ENCODE data around the gene VMAC.

The VMAC gene

DNA sequence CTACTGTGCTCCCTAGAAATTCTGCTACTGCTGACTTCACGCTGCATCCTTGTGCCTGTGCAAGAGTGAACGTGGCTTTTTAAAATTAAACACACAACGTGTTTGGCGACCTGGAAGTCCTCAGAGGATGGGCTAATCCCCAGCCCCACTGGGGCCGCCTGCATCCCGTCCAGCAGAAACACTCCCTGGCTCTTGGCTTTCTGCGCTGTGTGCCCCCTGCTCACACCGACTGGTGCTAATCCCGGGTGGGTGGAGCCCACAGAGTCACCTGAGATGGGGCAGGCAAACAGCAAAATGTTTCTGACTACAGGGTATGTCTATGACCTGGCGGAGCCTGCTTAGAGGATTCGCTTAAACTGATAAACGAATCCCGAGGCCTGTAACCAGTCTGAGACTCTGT lies 24.5 kb downstream of the VMAC start:
- no peak for DNase-seq (ENCODE audit: low read depth in 2 of 2)

DNA sequence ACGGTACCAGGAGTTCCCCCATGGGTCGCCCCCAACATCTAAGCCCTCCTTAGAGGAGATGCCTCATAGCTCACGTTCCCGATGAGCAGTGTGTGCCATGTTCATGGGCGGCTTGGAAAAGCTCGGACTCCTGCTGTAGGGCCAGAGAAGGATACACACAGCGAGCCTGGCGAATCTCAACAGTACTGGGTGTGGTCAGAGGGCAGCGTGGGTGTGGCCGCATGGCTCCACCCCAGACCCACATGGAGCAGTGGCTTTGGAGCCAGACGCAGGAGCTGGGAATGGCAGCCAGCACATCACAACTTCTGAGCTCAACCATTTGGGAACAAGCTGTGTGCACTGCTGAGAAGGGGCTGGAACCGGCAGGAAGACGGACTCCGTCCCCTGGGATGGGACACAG lies 25.0 kb downstream of the VMAC start:
- no peak for DNase-seq (ENCODE audit: low read depth in 2 of 2)

DNA sequence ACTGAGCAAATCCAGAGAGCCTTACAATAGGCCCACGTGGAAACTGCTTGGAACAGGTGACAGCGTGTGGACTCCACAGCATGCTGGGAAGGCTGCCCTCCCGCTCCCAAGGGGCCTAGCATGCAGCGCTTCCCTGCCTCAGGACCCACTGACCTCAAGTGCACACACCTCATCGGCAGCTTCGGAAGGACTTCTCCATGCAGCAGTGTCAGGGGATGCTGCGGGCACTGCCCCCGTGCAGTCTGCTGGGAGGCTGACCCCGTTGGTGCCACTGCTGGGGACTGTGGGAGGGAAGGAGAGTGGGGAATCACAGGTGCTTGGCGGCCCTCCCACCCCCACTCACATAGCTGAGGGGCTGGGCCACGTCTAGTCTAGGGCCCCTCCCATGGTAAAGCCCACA lies 26.6 kb downstream of the VMAC start:
- no peak for DNase-seq (ENCODE audit: low read depth in 2 of 2)

DNA sequence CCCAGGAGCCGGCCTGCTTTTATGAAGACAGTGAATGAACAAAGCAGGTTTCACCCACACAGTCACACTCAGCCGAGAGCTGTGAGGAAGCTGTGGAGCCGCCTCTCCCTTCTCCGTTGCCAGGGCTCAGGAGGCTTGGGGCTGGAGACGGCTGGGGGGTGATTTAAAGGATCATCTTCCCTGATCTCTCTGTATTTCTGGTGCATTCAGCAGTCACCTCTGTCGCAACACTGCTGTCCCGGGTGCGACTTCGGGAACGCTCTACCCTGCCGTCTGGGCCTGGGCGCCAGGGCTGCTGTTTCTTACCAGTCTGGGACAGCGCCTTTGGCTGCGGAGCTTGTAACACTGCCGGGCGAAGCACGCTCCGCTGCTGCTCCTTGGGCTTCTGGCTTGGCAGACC lies 27.5 kb downstream of the VMAC start:
- DNase-seq (ENCODE audit: low read depth in 2 of 2): no peak

DNA sequence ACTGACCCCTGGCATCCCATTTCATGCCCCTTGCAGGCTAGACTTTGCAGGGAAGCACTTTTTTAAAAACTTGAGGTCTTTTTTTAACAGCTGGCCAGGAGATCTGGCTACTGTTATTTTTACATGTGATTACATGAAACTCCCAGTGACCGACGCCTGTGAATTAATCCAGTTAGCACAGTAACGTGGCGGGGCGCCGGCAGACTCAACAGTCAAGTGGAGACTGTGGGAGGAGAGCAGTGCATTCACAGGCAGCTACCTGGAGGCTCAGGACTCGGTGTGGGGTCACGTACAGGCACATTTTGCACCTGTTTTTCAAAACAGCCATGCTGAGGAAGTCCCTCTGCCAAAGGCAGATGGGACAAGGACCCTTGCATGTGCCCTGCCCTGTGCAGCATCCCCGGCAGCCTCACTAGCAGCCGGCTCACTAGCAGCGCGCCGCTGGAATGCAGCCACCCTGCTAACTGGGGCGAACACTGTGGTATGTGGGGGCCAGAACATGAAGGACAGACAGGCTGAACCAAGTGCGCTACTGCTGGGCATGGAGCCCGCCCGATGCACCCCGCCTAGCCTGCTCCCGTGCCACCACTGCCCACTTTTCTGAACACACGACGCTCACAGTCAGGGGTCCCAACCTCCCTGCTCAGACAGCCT lies 28.1 kb downstream of the VMAC start:
- DNase-seq (ENCODE audit: low read depth in 2 of 2): no peak

DNA sequence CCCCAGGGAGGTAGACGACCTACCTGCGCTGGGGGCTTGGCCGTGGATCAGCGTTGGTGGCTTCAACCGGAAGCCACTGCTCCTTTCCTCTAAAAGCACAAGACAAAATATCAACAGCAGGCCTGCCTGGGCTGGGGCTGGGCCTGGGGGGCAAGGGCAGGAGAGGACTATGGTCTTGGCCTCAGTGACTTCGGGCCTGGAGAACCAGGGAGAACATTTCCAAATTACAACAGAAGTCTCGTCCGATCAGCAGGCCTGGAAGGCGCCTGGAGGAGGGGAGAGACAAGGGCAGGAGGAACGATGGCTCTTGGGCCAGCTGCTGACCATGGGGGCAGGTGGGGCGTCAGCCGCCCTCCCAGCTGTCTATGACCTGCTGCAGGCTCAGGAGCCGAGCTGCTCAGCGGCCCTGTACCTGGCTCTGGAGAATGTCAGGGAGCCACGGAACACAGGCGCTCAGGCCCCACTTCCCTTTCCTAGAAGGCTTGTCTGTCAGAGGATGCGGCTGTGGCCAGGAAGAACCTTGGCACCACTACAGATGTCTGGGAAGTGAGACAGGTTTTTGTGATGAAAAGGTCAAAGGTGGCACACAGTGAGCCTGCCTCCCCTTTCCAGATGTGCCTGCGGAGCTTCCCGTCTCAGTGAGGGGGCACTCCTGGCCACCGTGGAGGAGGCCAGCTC lies 28.9 kb downstream of the VMAC start:
- DNase-seq (ENCODE audit: low read depth in 2 of 2): no peak

DNA sequence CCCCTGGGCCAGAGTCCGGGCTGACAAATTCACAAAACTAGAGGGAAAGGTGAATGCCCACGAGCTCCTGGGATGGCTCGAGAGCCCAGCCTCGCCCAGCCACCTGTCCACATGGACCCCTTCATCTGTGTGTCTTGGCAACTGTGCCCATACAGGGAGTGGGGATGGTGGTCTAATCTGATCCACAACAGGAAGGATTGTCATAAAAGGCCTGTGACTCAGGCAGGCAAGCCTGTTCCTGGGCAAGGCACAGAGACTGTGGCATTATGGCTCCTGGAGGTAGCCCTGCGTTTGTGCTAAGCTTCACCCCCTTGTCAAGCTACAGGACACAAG lies 29.4 kb downstream of the VMAC start:
- DNase-seq (ENCODE audit: low read depth in 2 of 2): no peak

DNA sequence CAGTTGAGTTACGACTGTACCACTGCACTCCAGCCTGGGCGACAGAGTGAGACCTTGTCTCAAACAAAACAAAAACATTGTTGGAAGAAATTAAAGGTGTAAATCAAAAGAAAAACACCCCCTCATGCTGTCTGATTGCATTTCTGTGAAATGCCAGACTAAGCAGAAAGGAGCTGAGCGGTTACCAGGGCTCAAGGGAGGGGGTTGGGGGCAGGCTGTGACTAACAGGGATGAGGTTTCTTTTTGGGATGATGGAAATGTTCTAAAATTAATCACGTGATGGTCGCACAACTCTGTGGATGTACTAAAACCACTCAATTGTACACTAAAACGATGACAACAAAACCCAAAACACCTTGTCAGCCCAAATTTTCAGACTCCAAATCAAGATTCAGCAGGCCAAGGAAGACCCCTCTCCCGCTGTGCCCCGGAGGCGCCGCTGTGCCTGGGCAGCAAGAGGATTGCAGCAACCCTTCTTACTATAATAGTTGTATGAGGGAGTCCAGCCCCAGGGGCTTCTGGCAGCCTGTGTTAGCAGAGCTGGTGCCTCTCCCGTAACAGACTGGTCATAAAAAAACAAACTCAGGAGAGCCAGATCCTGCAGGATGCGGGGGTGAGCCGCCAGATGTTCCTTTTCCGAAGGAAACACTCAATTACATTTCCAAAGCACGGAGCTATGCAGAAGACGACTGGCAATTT lies 30.3 kb downstream of the VMAC start:
- DNase-seq (ENCODE audit: low read depth in 2 of 2): no peak

DNA sequence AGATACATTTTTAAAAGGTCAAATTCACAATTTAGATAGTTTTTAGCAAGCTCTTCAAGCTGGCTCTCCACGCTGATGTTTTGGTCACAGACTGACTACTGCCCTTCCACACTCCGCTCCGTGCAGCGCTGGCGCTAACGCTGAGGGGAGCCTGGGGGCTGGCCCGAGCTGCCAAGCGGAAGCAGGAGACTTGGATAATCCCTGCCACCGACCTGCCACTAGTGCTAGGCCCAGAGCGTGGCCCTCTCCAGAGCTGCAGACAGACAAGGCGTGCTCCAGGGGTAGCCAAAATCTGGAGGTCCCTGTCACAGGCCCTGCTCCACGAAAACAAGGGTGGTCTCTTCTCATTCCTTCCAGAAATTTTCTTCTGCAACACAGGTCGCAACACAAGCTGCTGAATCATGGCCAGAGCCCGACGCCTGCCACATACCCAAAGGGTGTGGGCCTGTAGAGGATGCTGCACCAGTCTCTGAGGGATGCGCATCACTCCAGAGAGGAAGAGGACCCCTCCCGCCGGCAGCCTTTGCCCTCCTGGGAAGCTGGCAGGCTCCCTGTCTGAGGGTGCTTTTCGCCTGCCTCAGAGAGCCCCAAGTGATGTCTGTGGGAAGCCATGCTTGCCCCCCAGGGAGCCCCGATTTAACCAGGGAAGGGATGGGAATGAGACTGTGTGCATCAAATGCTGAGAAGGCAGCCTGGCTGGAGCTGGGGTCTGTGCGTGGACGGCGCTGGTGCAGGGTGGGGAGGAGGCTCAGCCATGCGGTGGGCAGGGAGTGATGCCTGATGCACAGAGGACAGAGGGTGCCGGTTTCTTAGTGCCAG lies 31.0 kb downstream of the VMAC start:
- no peak for DNase-seq (ENCODE audit: low read depth in 2 of 2)

DNA sequence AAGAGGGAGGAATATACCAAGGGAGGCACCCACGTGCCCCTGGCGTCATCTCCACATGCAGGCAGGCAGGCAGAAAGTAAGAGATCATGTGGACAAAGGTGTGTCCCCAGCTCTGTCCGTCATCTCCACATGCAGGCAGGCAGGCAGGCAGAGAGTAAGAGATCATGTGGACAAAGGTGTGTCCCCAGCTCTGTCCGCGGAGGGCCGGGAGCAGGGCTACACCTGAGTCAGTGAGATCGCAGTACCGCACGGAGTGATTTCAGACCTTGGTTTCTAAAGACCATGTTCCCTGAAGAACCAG lies 31.6 kb downstream of the VMAC start:
- DNase-seq (ENCODE audit: low read depth in 2 of 2): no peak

DNA sequence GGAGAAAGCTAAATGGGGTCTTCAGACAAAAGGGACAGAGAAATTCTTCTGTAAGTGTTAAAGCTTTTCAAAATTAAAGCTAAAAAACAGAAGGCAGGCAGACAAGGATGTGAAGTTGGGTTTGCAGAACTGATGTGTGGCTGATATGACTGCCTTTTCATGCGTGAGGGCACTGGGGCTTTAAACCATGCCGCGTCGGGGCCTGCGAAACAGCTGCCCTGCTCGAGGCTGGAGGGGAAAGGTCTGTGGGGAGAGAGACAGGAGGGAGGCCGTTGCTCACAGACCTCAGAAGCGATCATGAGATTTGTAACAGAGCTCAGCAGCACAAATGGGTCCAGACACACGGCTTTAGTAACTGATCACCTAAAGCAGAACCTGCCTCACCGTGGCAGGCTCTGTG lies 32.9 kb downstream of the VMAC start:
- DNase-seq (ENCODE audit: low read depth in 2 of 2): no peak

DNA sequence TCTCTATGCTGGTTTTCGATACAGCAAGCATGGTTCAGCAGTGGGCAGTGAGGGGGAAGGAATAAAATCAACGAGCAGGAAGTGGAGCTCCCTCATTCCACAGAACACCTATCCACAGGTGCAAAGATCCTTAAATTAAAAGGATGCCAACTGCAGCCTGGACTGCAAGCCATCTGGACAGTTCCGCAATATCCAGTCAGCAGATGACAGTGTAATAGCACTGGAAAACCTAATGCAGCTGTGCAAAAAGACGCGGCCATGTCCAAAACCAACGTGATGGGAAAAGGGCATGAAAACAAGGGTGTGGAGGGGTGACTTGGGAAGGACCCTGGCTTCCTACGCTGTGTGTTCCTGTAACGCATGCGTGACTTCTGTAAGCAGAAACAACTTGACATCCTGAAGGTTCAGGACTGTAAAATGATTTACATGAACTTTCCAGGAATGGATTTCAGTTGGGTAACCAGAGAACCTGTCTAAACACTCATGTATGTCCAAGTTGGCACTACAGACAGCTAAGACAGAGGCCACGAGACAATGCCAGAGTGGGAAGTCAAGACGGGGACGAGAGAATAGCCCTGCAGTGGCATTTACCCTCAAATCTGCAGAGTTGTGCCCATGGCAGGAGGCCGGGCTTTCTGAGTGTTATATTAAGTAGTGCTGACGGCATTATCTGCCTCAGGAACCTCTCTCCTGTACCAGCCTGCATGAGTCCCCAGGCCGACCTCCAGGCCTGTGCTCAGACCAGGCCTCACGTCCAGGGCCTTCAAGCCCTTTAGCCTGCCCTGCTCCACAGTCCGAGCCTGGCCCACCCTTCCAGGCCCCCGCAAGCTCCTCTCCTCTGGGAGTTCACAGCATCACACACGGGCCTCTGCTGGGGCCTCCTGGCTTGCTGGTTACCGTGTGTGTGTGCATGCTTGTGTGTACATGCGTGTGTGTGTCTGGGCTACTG lies 35.9 kb downstream of the VMAC start:
- DNase-seq (ENCODE audit: low read depth in 2 of 2): no peak

DNA sequence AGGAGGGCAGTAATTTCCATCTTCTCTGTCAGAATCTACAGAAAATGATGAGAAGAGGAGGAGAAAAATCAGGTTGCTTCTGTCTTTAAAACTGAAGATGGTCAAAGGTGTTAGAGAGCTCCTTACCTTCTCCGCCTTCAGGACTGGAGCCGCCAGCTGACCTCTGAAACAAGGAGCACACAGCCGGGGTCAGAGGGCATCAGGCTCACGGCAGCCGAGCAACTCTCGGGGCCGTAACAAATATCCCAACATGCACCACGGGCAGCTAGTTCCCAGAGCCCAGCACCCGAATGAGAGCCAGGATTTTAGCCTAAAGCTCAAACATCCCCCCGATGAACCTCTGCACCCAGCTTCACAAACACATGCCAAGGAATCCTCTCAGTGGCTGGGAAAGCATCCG lies 37.0 kb downstream of the VMAC start:
- no peak for DNase-seq (ENCODE audit: low read depth in 2 of 2)

DNA sequence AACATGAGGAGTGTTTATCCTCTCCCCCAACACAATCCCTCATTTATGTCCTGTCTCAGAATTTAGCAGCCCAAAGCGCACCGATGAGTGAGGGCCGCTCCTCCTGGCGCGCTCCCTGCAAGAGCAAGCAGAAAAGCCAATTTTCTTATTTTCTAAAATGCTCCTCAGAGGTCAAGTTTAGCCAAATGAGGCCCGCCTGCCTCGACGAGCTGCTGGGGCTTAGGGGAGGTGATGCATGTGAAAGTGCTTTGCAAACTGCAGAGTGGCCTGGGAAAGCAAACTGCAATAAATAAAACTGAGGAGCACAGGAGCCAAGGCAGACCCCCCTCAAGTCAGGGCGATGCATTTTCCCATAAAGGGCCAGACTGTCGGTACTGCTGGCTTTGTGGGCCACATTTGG lies 38.4 kb downstream of the VMAC start:
- DNase-seq (ENCODE audit: low read depth in 2 of 2): no peak

DNA sequence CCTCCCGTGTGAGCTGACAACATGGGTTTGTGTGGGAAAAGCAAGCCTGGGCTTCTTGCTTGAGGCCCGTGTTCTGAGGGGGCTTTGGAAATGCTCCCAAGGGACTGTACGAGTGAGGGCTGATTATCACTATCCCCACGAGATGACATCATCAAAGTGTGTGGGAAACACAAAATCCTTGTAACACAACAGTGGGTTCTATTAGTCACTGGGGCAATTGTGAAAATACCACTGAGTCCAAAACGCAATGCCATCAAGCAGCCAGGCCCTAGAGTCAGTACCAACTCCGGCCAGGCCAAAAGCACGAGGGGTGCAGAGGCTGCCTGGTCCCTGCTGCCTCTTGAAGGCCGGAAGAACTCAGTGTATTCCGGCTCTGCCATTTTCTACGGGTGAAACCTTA lies 39.0 kb downstream of the VMAC start:
- no peak for DNase-seq (ENCODE audit: low read depth in 2 of 2)

DNA sequence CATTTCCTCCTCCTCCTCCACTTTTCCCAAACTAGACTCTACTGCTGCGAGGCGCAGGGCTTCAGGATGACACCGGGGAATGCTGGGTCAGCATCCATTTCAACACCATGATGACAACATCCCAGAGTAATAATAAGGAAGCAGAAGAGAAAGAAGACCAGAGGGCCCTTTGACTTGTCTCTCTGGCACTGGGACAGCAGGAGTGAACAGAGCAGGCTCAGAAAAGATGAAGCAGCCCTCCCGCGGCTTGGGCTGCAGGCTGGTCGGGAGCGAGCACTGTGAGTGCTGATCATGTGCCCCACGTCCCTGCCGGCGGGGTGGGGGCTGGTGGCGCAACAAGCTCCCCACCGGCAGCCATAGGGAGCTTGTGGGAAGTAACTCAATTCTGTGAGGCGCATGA lies 42.8 kb downstream of the VMAC start:
- no peak for DNase-seq (ENCODE audit: low read depth in 2 of 2)

DNA sequence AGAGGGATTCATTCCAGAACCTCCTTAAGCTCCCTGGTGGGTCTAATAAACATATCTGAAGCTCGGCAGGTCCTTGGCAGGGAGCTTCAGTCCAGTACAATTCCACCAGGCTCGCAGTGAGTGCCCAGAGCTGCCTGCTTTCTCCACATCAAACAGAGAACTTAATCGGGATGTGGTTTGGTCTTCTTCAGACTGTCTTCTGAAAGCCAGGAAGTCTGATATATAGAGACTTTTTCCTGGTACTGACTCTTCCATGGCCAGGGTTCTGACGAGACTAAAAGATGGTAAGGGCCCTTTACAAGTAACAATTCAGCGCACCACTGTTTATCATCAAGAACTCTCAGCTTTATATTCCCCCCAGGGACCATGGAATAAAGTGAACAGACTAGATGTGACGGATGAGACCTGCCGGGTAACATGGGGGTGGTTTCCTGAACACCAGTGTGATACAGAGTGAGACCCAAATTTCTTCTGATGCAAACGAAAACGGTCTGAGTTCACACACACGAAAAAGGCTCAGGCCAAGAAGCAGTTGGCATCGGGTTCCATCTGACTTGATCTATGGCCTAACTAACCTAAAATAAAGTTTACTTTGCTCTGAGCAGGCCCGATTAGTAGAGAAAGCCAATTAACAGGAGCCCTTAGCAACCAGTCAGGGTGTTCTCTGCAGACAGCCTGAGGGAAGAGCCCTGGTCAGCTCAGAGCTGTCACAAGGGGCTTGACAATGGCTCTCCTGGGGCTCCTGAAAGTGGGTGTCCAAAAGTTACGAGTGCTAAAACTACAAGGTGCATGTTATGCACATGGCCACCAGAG lies 44.3 kb downstream of the VMAC start:
- no peak for DNase-seq (ENCODE audit: low read depth in 2 of 2)

DNA sequence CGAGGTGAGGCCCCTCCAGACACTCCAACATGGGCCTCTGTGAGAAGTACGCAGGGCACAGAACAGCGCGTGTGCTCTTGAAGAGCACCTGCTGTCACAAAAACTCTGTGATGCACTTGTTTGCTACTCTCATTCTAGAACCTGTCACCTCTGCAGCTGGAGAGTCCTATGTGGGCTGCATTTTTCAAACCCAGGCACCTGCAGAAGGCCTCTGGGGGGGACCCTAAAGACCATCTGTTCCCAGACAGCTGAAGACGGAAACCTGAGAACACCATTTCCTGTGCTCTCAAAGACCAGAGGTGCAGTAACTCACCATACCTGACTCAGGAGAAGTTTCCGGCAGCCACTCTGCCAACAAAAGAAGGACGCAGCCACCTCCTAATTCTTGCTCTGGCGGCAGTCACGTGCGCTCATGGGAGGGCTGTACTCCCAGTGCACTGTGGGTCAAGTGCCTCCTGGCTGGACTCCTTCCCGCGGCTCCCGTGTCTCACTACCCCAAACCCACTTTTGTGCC lies 45.2 kb downstream of the VMAC start:
- DNase-seq (ENCODE audit: low read depth in 2 of 2): no peak

DNA sequence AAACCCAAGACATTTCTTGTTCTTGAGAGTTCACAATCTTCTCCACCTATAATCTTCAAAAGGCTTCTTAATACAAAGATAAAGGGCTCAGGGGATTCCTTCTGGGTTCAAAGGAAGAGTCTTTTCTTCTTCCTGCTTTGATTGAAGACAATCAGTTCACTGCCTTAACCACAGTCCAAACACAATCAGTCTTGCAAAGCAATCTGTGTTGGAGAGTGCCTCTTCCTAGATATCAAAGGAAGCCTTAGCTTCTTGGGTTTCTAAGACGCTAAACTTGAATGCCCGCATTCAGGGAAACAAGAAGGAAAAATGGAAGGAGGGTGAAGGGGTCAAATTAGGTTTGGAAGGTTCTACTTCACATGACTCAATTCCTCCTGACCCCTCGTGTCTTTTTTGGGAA lies 46.1 kb downstream of the VMAC start:
- no peak for DNase-seq (ENCODE audit: low read depth in 2 of 2)

DNA sequence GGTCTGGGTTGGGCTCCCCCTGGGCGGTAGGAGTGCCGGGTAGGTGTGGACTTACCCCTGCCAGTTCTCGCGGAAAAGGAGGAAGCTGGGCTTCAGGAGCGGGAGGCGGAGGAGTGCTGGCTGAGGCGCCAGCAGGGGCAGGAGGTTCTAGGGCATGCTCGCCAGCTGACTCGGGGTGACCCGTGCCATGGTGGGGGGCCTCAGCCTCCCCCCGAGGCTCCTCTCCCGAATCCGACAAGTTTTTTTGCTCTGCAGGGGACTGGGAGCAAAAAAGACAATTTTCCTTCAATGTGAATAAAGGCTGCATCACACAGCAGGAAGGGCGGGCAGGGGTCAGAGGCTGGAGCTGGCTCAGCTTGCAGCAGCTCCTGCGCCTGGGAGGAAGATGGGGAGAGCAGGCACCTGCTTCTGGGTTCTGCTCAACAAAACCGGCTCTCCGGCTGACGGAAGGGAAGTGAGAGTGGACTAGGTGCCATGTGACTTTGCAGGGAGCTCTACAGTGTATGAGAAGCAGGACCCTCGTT lies 46.7 kb downstream of the VMAC start:
- DNase-seq (ENCODE audit: low read depth in 2 of 2): no peak
